Measurements from ENCODE around the gene DCTPP1. TPM values are rescaled to one million over a fixed set of nuclear protein-coding genes. Genes with fewer than 3 reads are reported as not detected.

The DCTPP1 gene
- total and polyA plus RNA-seq, 2 of the 13 experiments (the other 11 are each of a cell fraction or from before 2014, with no cell fraction given), result 54.8 to 74.4 TPM

DNA sequence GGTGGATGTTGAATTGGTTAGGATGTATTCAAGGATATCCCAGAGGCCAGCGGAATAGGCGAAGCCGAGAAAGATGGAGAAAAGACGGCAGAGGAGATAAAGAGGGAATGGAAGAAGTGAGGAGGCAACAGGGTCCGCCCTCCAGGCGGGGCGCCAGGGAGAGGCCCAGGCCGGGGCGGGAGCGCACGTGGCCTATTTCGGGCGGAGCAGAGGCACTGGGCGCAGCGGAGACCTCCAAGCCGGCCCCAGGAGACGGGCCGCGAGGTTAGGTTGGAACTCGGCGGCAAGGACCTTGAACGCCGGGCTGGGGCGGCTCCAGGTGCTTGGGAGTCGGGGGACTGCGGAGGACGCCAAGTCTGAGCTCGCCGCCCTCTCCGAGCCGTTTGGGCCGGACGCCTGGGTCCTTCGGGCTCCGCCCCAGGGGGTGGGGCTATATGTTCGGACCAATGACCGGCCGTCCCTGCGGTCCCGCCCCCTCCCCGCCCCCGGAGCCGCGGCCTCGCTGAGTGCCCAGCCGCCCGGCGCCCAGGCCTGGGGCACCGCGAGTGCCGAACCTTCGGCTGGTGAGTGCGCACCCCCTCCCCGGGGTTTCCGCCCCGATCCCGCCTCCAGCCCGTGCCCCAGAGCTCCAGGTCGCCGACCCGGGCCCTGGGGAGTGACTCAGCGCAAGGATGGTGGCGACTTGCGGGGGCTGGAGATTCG is 22.6 kb downstream of the DCTPP1 start, which contains the start of gene ZNF771 (continued):
- TF ChIP-seq, protein P1, sequence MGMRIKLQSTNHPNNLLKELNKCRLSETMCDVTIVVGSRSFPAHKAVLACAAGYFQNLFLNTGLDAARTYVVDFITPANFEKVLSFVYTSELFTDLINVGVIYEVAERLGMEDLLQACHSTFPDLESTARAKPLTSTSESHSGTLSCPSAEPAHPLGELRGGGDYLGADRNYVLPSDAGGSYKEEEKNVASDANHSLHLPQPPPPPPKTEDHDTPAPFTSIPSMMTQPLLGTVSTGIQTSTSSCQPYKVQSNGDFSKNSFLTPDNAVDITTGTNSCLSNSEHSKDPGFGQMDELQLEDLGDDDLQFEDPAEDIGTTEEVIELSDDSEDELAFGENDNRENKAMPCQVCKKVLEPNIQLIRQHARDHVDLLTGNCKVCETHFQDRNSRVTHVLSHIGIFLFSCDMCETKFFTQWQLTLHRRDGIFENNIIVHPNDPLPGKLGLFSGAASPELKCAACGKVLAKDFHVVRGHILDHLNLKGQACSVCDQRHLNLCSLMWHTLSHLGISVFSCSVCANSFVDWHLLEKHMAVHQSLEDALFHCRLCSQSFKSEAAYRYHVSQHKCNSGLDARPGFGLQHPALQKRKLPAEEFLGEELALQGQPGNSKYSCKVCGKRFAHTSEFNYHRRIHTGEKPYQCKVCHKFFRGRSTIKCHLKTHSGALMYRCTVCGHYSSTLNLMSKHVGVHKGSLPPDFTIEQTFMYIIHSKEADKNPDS (CRISPR knock-in tag; IDR thresholded peaks at IDR 0.05), result peak; percentile 95
- no peak for TF ChIP-seq NFIC (IDR thresholded peaks at IDR 0.05; ENCODE audit: low read length)
- TF ChIP-seq, protein P2, sequence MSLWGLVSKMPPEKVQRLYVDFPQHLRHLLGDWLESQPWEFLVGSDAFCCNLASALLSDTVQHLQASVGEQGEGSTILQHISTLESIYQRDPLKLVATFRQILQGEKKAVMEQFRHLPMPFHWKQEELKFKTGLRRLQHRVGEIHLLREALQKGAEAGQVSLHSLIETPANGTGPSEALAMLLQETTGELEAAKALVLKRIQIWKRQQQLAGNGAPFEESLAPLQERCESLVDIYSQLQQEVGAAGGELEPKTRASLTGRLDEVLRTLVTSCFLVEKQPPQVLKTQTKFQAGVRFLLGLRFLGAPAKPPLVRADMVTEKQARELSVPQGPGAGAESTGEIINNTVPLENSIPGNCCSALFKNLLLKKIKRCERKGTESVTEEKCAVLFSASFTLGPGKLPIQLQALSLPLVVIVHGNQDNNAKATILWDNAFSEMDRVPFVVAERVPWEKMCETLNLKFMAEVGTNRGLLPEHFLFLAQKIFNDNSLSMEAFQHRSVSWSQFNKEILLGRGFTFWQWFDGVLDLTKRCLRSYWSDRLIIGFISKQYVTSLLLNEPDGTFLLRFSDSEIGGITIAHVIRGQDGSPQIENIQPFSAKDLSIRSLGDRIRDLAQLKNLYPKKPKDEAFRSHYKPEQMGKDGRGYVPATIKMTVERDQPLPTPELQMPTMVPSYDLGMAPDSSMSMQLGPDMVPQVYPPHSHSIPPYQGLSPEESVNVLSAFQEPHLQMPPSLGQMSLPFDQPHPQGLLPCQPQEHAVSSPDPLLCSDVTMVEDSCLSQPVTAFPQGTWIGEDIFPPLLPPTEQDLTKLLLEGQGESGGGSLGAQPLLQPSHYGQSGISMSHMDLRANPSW (CRISPR knock-in tag; IDR thresholded peaks at IDR 0.05; ENCODE audit: borderline replicate concordance), result no peak
- TF ChIP-seq HNF4A (CRISPR knock-in tag; IDR thresholded peaks at IDR 0.05), result peak; percentile 21; the same call in 1 of the 2 replicates
- TF ChIP-seq SALL2 (CRISPR knock-in tag; IDR thresholded peaks at IDR 0.05), result peak; percentile 22; the same call in 1 of the 2 replicates
- TF ChIP-seq POLR2AphosphoS5 (IDR thresholded peaks at IDR 0.05; ENCODE audit: low read depth, low read length), result peak; percentile 80
- TF ChIP-seq BORCS8-MEF2B (CRISPR knock-in tag; IDR thresholded peaks at IDR 0.05), result peak; percentile 74; the same call in 1 of the 2 replicates
- TF ChIP-seq KMT2A (CRISPR knock-in tag; IDR thresholded peaks at IDR 0.05), result 0 out of 2 replicates have a peak, but pooled peaks have one; percentile 43
- TF ChIP-seq, protein P3, sequence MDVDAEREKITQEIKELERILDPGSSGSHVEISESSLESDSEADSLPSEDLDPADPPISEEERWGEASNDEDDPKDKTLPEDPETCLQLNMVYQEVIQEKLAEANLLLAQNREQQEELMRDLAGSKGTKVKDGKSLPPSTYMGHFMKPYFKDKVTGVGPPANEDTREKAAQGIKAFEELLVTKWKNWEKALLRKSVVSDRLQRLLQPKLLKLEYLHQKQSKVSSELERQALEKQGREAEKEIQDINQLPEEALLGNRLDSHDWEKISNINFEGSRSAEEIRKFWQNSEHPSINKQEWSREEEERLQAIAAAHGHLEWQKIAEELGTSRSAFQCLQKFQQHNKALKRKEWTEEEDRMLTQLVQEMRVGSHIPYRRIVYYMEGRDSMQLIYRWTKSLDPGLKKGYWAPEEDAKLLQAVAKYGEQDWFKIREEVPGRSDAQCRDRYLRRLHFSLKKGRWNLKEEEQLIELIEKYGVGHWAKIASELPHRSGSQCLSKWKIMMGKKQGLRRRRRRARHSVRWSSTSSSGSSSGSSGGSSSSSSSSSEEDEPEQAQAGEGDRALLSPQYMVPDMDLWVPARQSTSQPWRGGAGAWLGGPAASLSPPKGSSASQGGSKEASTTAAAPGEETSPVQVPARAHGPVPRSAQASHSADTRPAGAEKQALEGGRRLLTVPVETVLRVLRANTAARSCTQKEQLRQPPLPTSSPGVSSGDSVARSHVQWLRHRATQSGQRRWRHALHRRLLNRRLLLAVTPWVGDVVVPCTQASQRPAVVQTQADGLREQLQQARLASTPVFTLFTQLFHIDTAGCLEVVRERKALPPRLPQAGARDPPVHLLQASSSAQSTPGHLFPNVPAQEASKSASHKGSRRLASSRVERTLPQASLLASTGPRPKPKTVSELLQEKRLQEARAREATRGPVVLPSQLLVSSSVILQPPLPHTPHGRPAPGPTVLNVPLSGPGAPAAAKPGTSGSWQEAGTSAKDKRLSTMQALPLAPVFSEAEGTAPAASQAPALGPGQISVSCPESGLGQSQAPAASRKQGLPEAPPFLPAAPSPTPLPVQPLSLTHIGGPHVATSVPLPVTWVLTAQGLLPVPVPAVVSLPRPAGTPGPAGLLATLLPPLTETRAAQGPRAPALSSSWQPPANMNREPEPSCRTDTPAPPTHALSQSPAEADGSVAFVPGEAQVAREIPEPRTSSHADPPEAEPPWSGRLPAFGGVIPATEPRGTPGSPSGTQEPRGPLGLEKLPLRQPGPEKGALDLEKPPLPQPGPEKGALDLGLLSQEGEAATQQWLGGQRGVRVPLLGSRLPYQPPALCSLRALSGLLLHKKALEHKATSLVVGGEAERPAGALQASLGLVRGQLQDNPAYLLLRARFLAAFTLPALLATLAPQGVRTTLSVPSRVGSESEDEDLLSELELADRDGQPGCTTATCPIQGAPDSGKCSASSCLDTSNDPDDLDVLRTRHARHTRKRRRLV (CRISPR knock-in tag; IDR thresholded peaks at IDR 0.05), result peak; percentile 89
- peak; percentile 93 for TF ChIP-seq ZNF607 (CRISPR knock-in tag; IDR thresholded peaks at IDR 0.05; ENCODE audit: borderline replicate concordance)
- TF ChIP-seq, protein P4, sequence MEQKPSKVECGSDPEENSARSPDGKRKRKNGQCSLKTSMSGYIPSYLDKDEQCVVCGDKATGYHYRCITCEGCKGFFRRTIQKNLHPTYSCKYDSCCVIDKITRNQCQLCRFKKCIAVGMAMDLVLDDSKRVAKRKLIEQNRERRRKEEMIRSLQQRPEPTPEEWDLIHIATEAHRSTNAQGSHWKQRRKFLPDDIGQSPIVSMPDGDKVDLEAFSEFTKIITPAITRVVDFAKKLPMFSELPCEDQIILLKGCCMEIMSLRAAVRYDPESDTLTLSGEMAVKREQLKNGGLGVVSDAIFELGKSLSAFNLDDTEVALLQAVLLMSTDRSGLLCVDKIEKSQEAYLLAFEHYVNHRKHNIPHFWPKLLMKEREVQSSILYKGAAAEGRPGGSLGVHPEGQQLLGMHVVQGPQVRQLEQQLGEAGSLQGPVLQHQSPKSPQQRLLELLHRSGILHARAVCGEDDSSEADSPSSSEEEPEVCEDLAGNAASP (CRISPR knock-in tag; IDR thresholded peaks at IDR 0.05; ENCODE audit: borderline replicate concordance), result peak; percentile 68
- no peak for TF ChIP-seq ZNF207 (IDR thresholded peaks at IDR 0.05; ENCODE audit: borderline replicate concordance)
- TF ChIP-seq HNF4G (IDR thresholded peaks at IDR 0.05; ENCODE audit: borderline replicate concordance, low read depth, low read length), result 0 out of 2 replicates have a peak, but pooled peaks have one; percentile 14
- 0 out of 2 replicates have a peak, but pooled peaks have one; percentile 20 for TF ChIP-seq HNF4G (CRISPR knock-in tag; IDR thresholded peaks at IDR 0.05; ENCODE audit: borderline replicate concordance, low read depth)
- no peak; the same call in 1 of the 2 replicates for TF ChIP-seq ZNF446 (CRISPR knock-in tag; IDR thresholded peaks at IDR 0.05)
- TF ChIP-seq RARG (CRISPR knock-in tag; IDR thresholded peaks at IDR 0.05; ENCODE audit: low read depth), result 0 out of 2 replicates have a peak, but pooled peaks have one; percentile 17
- no peak for TF ChIP-seq ZNF703 (CRISPR knock-in tag; IDR thresholded peaks at IDR 0.05; ENCODE audit: borderline replicate concordance)

All from HepG2 (cell line).